Panc1 (cell line): ENCODE data around the gene SRSF5. TPM values are rescaled to one million over a fixed set of nuclear protein-coding genes. Genes with fewer than 3 reads are reported as not detected.

Source experiments
- ATAC-seq: fragments of 200-7000 bp; cut with Tn5 transposase; 2 replicates; pipeline ENCODE4 v1.9.1; 2020; ENCODE audit warnings: mild to moderate bottlenecking, moderate library complexity
- BruUV-seq: library from RNA; stranded (reverse); fragments of 400-500 nt; replicated peaks from 2 replicates; lab custom pipeline; 2021; lab: Mats Ljungman, UMichigan
- CTCF ChIA-PET: fragments of 300-600 bp; sonication (Branson Sonifier 250); formaldehyde crosslinking; loops from one replicate; lab custom pipeline; 2022; ENCODE audit warnings: antibody characterized with exemption; lab: Charles Lee
- POLR2A ChIA-PET: fragments of 300-600 bp; sonication (Branson Sonifier 250); formaldehyde crosslinking; loops from one replicate; lab custom pipeline; 2022; ENCODE audit warnings: antibody characterized with exemption; lab: Charles Lee
- DNase-seq: peaks from one replicate; pipeline ENCODE4 v3.0.0-alpha.2; 2010; ENCODE audit warnings: low read depth, low spot score
- H3K27ac ChIP-seq: 2 replicates; pipeline ENCODE4 v1.5.1; 2011; ENCODE audit warnings: mild to moderate bottlenecking, low read length, inconsistent platforms
- H3K27me3 ChIP-seq: fragments of 200-500 bp; sonication (Bioruptor generic); 2 replicates; pipeline ENCODE4 v1.6.0; 2014; ENCODE audit warnings: low read length, inconsistent platforms; ENCODE audit not compliant: control insufficient read depth, insufficient read depth
- H3K36me3 ChIP-seq: fragments of 200-500 bp; sonication (Bioruptor generic); 2 replicates; pipeline ENCODE4 v1.5.1; 2014; ENCODE audit warnings: inconsistent platforms, mild to moderate bottlenecking, low read length, moderate library complexity; ENCODE audit not compliant: control insufficient read depth, insufficient read depth
- H3K4me1 ChIP-seq: 2 replicates; pipeline ENCODE4 v1.5.1; 2011; ENCODE audit warnings: inconsistent platforms, mild to moderate bottlenecking, low read length, moderate library complexity; ENCODE audit not compliant: control insufficient read depth, insufficient read depth
- H3K4me3 ChIP-seq, 2 experiments: 2 replicates each; pipeline ENCODE4 v1.5.1; 2011 to 2012; ENCODE audit warnings: low read depth in 2 of 2, low read length in 2 of 2, mild to moderate bottlenecking in 2 of 2, inconsistent platforms in 1 of 2, moderate library complexity in 1 of 2
- H3K9me3 ChIP-seq: fragments of 200-500 bp; sonication (Bioruptor generic); 2 replicates; pipeline ENCODE4 v1.5.1; 2014; ENCODE audit warnings: low read depth, mild to moderate bottlenecking, inconsistent platforms, low read length, moderate library complexity; ENCODE audit not compliant: control insufficient read depth, insufficient read depth
- POLR2AphosphoS5 ChIP-seq: IDR thresholded peaks from 2 replicates; pipeline ENCODE4 v1.6.1; 2012; ENCODE audit warnings: mild to moderate bottlenecking, low read depth, low read length, moderate library complexity
- SIN3A ChIP-seq: IDR thresholded peaks from 2 replicates; pipeline ENCODE4 v1.6.1; 2012; ENCODE audit warnings: low read depth, mild to moderate bottlenecking, low read length, moderate library complexity, borderline replicate concordance; ENCODE audit not compliant: insufficient read depth
- TCF7L2 ChIP-seq: IDR thresholded peaks from 2 replicates; pipeline ENCODE4 v1.6.1; 2011; ENCODE audit warnings: mild to moderate bottlenecking, low read depth, low read length, inconsistent platforms
- in situ Hi-C: cut with HindIII; loops from 2 replicates; pipeline ENCODE4 v1.10.0; 2016; ENCODE audit warnings: low sequenced_read_pairs, low pct_unique_long_range_greater_than_20kb
- intact Hi-C: fragments of 100-400 bp; cut with micrococcal nuclease; formaldehyde crosslinking; loops from one replicate; pipeline ENCODE4 v1.10.0; 2022; ENCODE audit not compliant: unreplicated experiment
- total RNA-seq: library from RNA; stranded (reverse); gene quantifications from one replicate; pipeline ENCODE4 v1.2.1, GENCODE V29; 2021; ENCODE audit not compliant: unreplicated experiment
- TF ChIP-seq, protein P1 (sequence below), 2 experiments: IDR thresholded peaks; 2 replicates each; pipeline ENCODE4 v1.6.1; 2011 to 2012; ENCODE audit warnings: low read depth in 2 of 2, control low read depth in 1 of 2, low read length in 1 of 2, mild to moderate bottlenecking in 1 of 2, moderate library complexity in 1 of 2; ENCODE audit not compliant: insufficient read depth in 1 of 2
- TF ChIP-seq, protein P2 (sequence below): fragments of 450-650 bp; IDR thresholded peaks from 2 replicates; pipeline ENCODE4 v1.5.1; 2017; ENCODE audit warnings: mild to moderate bottlenecking

The SRSF5 gene
- total RNA-seq, 1 experiment from 2014 or later: 154 TPM

GRCh38 chr14:69775012-69775411 is 8.1 kb downstream of the SRSF5 start:
- Histone ChIP-seq H3K36me3 (peaks cover 41% of the 10 kb centered on the region), H3K4me3 (no peak overlapping the region), H3K4me1 (no peaks in the 10 kb centered on the region), H3K27me3 (no peaks in the 10 kb centered on the region), H3K27ac (no peak overlapping the region), H3K9me3 (no peaks in the 10 kb centered on the region)
- intact Hi-C loops: no loop called here
- ChIA-PET POLR2A (interaction anchor here (0.7 kb wide), 1 partner anchor 173 kb away, joined by 14 read pairs; no protein-coding TSS in a partner anchor), CTCF (no interaction called here)
- DNase-seq: no peak
- ATAC-seq: no peak
- in situ Hi-C loops: no loop called here
- no TSS peak for BruUV-seq
- TF ChIP-seq, protein P1, sequence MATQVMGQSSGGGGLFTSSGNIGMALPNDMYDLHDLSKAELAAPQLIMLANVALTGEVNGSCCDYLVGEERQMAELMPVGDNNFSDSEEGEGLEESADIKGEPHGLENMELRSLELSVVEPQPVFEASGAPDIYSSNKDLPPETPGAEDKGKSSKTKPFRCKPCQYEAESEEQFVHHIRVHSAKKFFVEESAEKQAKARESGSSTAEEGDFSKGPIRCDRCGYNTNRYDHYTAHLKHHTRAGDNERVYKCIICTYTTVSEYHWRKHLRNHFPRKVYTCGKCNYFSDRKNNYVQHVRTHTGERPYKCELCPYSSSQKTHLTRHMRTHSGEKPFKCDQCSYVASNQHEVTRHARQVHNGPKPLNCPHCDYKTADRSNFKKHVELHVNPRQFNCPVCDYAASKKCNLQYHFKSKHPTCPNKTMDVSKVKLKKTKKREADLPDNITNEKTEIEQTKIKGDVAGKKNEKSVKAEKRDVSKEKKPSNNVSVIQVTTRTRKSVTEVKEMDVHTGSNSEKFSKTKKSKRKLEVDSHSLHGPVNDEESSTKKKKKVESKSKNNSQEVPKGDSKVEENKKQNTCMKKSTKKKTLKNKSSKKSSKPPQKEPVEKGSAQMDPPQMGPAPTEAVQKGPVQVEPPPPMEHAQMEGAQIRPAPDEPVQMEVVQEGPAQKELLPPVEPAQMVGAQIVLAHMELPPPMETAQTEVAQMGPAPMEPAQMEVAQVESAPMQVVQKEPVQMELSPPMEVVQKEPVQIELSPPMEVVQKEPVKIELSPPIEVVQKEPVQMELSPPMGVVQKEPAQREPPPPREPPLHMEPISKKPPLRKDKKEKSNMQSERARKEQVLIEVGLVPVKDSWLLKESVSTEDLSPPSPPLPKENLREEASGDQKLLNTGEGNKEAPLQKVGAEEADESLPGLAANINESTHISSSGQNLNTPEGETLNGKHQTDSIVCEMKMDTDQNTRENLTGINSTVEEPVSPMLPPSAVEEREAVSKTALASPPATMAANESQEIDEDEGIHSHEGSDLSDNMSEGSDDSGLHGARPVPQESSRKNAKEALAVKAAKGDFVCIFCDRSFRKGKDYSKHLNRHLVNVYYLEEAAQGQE (IDR thresholded peaks at IDR 0.05; ENCODE audit: insufficient read depth in 1 of 2, low read depth in 2 of 2, low read length in 1 of 2): no peak
- TF ChIP-seq TCF7L2 (no peak), POLR2AphosphoS5 (no peak), SIN3A (no peak)
- TF ChIP-seq, protein P2, sequence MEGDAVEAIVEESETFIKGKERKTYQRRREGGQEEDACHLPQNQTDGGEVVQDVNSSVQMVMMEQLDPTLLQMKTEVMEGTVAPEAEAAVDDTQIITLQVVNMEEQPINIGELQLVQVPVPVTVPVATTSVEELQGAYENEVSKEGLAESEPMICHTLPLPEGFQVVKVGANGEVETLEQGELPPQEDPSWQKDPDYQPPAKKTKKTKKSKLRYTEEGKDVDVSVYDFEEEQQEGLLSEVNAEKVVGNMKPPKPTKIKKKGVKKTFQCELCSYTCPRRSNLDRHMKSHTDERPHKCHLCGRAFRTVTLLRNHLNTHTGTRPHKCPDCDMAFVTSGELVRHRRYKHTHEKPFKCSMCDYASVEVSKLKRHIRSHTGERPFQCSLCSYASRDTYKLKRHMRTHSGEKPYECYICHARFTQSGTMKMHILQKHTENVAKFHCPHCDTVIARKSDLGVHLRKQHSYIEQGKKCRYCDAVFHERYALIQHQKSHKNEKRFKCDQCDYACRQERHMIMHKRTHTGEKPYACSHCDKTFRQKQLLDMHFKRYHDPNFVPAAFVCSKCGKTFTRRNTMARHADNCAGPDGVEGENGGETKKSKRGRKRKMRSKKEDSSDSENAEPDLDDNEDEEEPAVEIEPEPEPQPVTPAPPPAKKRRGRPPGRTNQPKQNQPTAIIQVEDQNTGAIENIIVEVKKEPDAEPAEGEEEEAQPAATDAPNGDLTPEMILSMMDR: no peak

DNA sequence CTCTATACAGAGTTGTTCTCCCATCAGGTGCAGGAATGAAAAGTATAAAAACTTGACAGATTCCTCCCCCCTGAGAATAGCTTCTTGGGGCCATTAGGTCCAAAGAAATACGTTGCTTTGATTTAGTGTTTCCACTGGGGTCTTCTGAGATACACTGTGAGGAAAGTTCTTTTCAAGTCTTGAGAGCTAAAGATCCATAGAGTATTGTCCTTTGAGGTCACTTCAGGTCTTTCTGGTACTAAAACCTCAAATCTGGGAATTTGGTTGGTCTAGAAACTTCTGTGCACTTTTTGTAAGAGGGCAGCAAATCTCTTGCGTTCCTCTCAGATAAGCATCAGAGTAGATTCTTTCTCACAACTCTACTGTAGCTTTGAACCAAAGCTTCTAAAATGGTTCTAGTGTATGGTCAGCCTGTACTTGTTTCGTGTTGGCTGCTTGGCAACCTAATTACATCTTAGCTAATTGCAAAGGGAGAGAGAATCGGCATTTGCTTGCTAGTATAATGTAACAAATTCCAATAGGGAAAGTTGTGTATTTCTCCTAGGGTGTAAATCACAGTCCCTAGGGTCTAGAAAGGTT is 10.0 kb downstream of the SRSF5 start:
- no TSS peak for BruUV-seq
- TF ChIP-seq, protein P1 (IDR thresholded peaks at IDR 0.05; ENCODE audit: insufficient read depth in 1 of 2, low read depth in 2 of 2, low read length in 1 of 2): no peak
- no peak for TF ChIP-seq POLR2AphosphoS5
- TF ChIP-seq, protein P2: no peak
- no peak for TF ChIP-seq SIN3A
- TF ChIP-seq TCF7L2: no peak
- no peaks in the 10 kb centered on the region for H3K27me3 ChIP-seq

More for the DNA sequence above, 10.0 kb downstream of the SRSF5 start:
- Histone ChIP-seq H3K9me3 (no peaks in the 10 kb centered on the region), H3K36me3 (peaks cover 22% of the 10 kb centered on the region), H3K4me3 (no peak overlapping the region), H3K27ac (no peak overlapping the region), H3K4me1 (no peaks in the 10 kb centered on the region)
- ChIA-PET CTCF (no interaction called here), POLR2A (no interaction called here)
- DNase-seq (no peak), ATAC-seq (no peak)
- intact Hi-C loops (no loop called here), in situ Hi-C loops (no loop called here)
